Neural cell (in vitro differentiated cells): ENCODE data around the gene SSTR4. TPM values are rescaled to one million over a fixed set of nuclear protein-coding genes. Genes with fewer than 3 reads are reported as not detected.

Source experiments
- H2AFZ ChIP-seq: fragments of 200-600, 300-800 bp; sonication (generic), shearing (Covaris generic); 2 replicates; pipeline ENCODE4 v1.6.0; 2014; ENCODE audit warnings: low read depth, mild to moderate bottlenecking, antibody characterized with exemption, low read length, moderate library complexity
- H3F3A ChIP-seq: fragments of 200-600 bp; shearing (Covaris generic); 2 replicates; pipeline ENCODE4 v1.6.1; 2016; ENCODE audit warnings: mild to moderate bottlenecking, moderate library complexity, mixed read lengths, antibody characterized with exemption, low read length; ENCODE audit not compliant: insufficient read depth, poor library complexity, severe bottlenecking
- H3K27ac ChIP-seq: fragments of 200-600, 300-800 bp; sonication (generic), shearing (Covaris generic); 2 replicates; pipeline ENCODE4 v1.5.1; 2014; ENCODE audit warnings: mild to moderate bottlenecking, low read length, moderate library complexity
- H3K27me3 ChIP-seq: fragments of 300-800, 200-600 bp; sonication (generic), shearing (Covaris generic); 2 replicates; pipeline ENCODE4 v1.6.0; 2014; ENCODE audit warnings: mild to moderate bottlenecking, low read depth, low read length, moderate library complexity; ENCODE audit not compliant: insufficient read depth
- H3K36me3 ChIP-seq: fragments of 300-800, 200-600 bp; sonication (generic), shearing (Covaris generic); 2 replicates; pipeline ENCODE4 v1.5.1; 2014; ENCODE audit warnings: mild to moderate bottlenecking, antibody characterized with exemption, low read length, moderate library complexity; ENCODE audit not compliant: insufficient read depth
- H3K4me2 ChIP-seq: fragments of 300-800, 200-600 bp; sonication (generic), shearing (Covaris generic); 2 replicates; pipeline ENCODE4 v1.6.0; 2014; ENCODE audit warnings: mild to moderate bottlenecking, low read length
- H3K4me3 ChIP-seq: fragments of 300-800, 200-600 bp; sonication (generic), shearing (Covaris generic); 2 replicates; pipeline ENCODE4 v1.5.1; 2014; ENCODE audit warnings: mild to moderate bottlenecking, low read length, moderate library complexity
- H3K79me2 ChIP-seq: fragments of 200-600 bp; shearing (Covaris generic); replicated peaks from 2 replicates; pipeline ENCODE4 v1.6.0; 2014; ENCODE audit warnings: mild to moderate bottlenecking, low read length, moderate library complexity; ENCODE audit not compliant: insufficient read depth
- H3K9ac ChIP-seq: fragments of 300-800, 200-600 bp; sonication (generic), shearing (Covaris generic); 2 replicates; pipeline ENCODE4 v1.6.1; 2016; ENCODE audit warnings: mild to moderate bottlenecking, low read length, mixed read lengths
- H3K9me2 ChIP-seq: fragments of 200-600 bp; shearing (Covaris generic); 2 replicates; pipeline ENCODE4 v1.6.1; 2016; ENCODE audit warnings: mild to moderate bottlenecking, low read length, mixed read lengths; ENCODE audit not compliant: insufficient read depth
- H3K9me3 ChIP-seq: fragments of 200-600, 300-800 bp; sonication (generic), shearing (Covaris generic); 2 replicates; pipeline ENCODE4 v1.6.1; 2016; ENCODE audit warnings: mild to moderate bottlenecking, mixed run types, low read length, moderate library complexity, mixed read lengths
- H4K20me1 ChIP-seq: fragments of 200-600 bp; shearing (Covaris generic); 2 replicates; pipeline ENCODE4 v1.6.1; 2016; ENCODE audit warnings: mild to moderate bottlenecking, mixed run types; ENCODE audit not compliant: insufficient read depth
- EP300 ChIP-seq: fragments of 450-650 bp; conservative IDR thresholded peaks from 2 replicates; pipeline ENCODE4 v1.6.1; 2014; ENCODE audit warnings: antibody characterized with exemption, mild to moderate bottlenecking, moderate library complexity; ENCODE audit not compliant: poor library complexity, severe bottlenecking
- EZH2 ChIP-seq: fragments of 200-600, 300-800 bp; shearing (Covaris generic), sonication (generic); IDR thresholded peaks from 2 replicates; pipeline ENCODE4 v1.6.1; 2014; ENCODE audit warnings: antibody characterized with exemption, low read length, borderline replicate concordance, mild to moderate bottlenecking; ENCODE audit not compliant: insufficient read depth, poor library complexity, severe bottlenecking
- MXI1 ChIP-seq: fragments of 450-650 bp; conservative IDR thresholded peaks from 2 replicates; pipeline ENCODE4 v1.6.1; 2014; ENCODE audit warnings: antibody characterized with exemption, mild to moderate bottlenecking; ENCODE audit not compliant: poor library complexity, severe bottlenecking
- POLR2AphosphoS5 ChIP-seq: IDR thresholded peaks from 2 replicates; pipeline ENCODE4 v1.6.1; 2012
- RAD21 ChIP-seq: fragments of 450-650 bp; conservative IDR thresholded peaks from 2 replicates; pipeline ENCODE4 v1.6.1; 2014; ENCODE audit warnings: antibody characterized with exemption, mild to moderate bottlenecking, moderate library complexity
- SMC3 ChIP-seq: fragments of 450-650 bp; conservative IDR thresholded peaks from 2 replicates; pipeline ENCODE4 v1.6.1; 2014; ENCODE audit warnings: antibody characterized with exemption, mild to moderate bottlenecking, moderate library complexity; ENCODE audit not compliant: poor library complexity
- TAF1 ChIP-seq: IDR thresholded peaks from 2 replicates; pipeline ENCODE4 v1.6.1; 2012; ENCODE audit warnings: low read depth
- polyA plus RNA-seq: library from polyadenylated mRNA; depleted of rRNA; stranded (reverse); fragments of >200 nt; gene quantifications from 2 replicates; pipeline ENCODE4 v1.2.3, GENCODE V29; 2014
- TF ChIP-seq, protein P1 (sequence below): IDR thresholded peaks from 2 replicates; pipeline ENCODE4 v1.6.1; 2012; ENCODE audit warnings: borderline replicate concordance
- TF ChIP-seq, protein P2 (sequence below): fragments of 450-650 bp; IDR thresholded peaks from 2 replicates; pipeline ENCODE4 v1.5.1; 2014; ENCODE audit warnings: antibody characterized with exemption, mild to moderate bottlenecking, moderate library complexity; ENCODE audit not compliant: poor library complexity, severe bottlenecking

SSTR4 gene
- polyA plus RNA-seq, 1 donor from 2014 or later: not detected

DNA sequence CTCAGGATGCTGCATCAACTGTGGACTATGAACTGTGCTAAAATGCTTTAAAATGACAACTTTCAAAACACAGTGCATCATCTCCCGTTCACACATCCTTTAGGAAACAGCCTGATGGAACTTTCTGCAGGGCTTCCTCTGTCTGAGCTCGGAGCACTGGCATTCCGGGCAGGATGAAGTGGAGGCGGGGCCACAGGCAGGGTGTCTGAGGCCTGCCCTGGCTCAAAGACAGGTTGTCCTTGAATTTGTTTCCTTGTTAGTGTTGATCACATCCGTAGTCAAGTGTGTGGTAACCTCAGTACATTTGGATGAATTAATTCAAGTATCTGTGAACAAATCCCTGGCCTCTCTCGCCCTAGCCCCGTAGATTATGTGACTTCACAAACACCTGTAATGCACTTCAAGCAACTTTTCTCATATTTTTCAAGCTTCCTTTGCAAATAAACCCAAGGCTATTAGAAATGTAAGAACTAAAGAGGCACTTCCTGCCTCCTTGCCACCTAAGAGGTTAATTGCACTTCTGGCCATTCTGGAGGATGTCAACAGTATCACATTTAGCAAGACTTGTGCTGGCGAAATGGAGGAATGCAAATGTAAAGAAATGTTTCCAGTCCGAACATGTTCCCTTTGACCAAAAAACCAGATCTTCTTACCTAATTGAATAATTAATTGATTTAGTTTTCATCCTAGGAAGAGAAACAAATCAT, 47.9 kb downstream of the SSTR4 start:
- no peak overlapping the region for H3K4me2 ChIP-seq
- no peak overlapping the region for H3K27ac ChIP-seq
- no peaks in the 10 kb centered on the region for H3F3A ChIP-seq
- no peak overlapping the region for H3K4me3 ChIP-seq
- TF ChIP-seq SMC3 (no peak), POLR2AphosphoS5 (no peak), RAD21 (no peak), TAF1 (no peak), MXI1 (no peak), EZH2 (no peak), EP300 (no peak)
- TF ChIP-seq, protein P1, sequence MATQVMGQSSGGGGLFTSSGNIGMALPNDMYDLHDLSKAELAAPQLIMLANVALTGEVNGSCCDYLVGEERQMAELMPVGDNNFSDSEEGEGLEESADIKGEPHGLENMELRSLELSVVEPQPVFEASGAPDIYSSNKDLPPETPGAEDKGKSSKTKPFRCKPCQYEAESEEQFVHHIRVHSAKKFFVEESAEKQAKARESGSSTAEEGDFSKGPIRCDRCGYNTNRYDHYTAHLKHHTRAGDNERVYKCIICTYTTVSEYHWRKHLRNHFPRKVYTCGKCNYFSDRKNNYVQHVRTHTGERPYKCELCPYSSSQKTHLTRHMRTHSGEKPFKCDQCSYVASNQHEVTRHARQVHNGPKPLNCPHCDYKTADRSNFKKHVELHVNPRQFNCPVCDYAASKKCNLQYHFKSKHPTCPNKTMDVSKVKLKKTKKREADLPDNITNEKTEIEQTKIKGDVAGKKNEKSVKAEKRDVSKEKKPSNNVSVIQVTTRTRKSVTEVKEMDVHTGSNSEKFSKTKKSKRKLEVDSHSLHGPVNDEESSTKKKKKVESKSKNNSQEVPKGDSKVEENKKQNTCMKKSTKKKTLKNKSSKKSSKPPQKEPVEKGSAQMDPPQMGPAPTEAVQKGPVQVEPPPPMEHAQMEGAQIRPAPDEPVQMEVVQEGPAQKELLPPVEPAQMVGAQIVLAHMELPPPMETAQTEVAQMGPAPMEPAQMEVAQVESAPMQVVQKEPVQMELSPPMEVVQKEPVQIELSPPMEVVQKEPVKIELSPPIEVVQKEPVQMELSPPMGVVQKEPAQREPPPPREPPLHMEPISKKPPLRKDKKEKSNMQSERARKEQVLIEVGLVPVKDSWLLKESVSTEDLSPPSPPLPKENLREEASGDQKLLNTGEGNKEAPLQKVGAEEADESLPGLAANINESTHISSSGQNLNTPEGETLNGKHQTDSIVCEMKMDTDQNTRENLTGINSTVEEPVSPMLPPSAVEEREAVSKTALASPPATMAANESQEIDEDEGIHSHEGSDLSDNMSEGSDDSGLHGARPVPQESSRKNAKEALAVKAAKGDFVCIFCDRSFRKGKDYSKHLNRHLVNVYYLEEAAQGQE: no peak
- TF ChIP-seq, protein P2, sequence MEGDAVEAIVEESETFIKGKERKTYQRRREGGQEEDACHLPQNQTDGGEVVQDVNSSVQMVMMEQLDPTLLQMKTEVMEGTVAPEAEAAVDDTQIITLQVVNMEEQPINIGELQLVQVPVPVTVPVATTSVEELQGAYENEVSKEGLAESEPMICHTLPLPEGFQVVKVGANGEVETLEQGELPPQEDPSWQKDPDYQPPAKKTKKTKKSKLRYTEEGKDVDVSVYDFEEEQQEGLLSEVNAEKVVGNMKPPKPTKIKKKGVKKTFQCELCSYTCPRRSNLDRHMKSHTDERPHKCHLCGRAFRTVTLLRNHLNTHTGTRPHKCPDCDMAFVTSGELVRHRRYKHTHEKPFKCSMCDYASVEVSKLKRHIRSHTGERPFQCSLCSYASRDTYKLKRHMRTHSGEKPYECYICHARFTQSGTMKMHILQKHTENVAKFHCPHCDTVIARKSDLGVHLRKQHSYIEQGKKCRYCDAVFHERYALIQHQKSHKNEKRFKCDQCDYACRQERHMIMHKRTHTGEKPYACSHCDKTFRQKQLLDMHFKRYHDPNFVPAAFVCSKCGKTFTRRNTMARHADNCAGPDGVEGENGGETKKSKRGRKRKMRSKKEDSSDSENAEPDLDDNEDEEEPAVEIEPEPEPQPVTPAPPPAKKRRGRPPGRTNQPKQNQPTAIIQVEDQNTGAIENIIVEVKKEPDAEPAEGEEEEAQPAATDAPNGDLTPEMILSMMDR: no peak
- H3K9me2 ChIP-seq: no peaks in the 10 kb centered on the region
- no peaks in the 10 kb centered on the region for H3K9me3 ChIP-seq
- no peak overlapping the region for H3K9ac ChIP-seq
- H2AFZ ChIP-seq: no peak overlapping the region
- H3K79me2 ChIP-seq: no peaks in the 10 kb centered on the region
- no peaks in the 10 kb centered on the region for H3K36me3 ChIP-seq
- H4K20me1 ChIP-seq: no peaks in the 10 kb centered on the region
- no peaks in the 10 kb centered on the region for H3K27me3 ChIP-seq

DNA sequence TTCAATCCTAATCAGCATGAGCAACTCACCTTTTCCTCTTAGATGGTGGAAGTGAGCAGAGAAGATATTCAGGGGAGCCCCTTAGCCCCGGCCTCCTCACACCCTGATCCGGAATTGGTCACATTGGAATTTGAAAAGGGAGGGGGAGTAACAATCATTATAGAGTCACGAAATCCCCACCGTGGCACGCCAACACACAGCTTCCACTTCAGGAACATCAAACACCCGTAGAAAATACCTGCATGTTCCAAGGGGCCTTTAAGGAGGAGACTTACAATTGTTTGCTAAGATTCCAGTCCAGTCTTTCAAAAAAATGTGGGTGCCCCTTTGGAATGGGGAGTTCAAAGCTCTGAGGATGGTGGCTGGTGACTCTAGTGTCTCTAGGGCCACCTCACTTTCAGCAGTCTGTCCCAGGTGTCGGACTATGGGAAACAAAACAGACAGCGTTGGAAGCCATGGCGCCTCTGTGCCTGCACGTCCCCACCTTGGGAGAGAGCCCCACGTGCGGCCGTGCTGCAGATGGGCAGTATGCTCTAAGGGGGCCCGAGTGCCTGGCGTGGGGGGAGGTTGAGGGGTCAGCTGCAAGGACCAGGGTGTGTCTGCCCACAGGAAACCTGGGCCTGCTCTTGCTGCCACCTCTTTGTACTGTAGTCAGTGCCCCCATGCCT, 48.6 kb downstream of the SSTR4 start:
- H3K4me3 ChIP-seq: no peak overlapping the region
- no peaks in the 10 kb centered on the region for H3K36me3 ChIP-seq
- no peak overlapping the region for H3K27ac ChIP-seq
- H3K9me3 ChIP-seq: no peaks in the 10 kb centered on the region
- H3K27me3 ChIP-seq: no peaks in the 10 kb centered on the region
- no peaks in the 10 kb centered on the region for H4K20me1 ChIP-seq
- no peak overlapping the region for H3K4me2 ChIP-seq
- no peaks in the 10 kb centered on the region for H3K9me2 ChIP-seq
- H2AFZ ChIP-seq: no peak overlapping the region
- no peaks in the 10 kb centered on the region for H3K79me2 ChIP-seq
- H3K9ac ChIP-seq: no peak overlapping the region
- TF ChIP-seq RAD21: no peak
- TF ChIP-seq, protein P2: no peak
- TF ChIP-seq, protein P1: no peak
- TF ChIP-seq EP300: no peak
- no peak for TF ChIP-seq EZH2
- no peak for TF ChIP-seq TAF1
- TF ChIP-seq POLR2AphosphoS5: no peak
- TF ChIP-seq MXI1: no peak
- TF ChIP-seq SMC3: no peak
- H3F3A ChIP-seq: no peaks in the 10 kb centered on the region
